GM12878 (cell line): ENCODE data around the gene GNAL. TPM values are rescaled to one million over a fixed set of nuclear protein-coding genes. Genes with fewer than 3 reads are reported as not detected.

Source experiments
- BHLHE40 ChIP-seq, 2 experiments: fragments of 450-650 bp in 1 of 2; IDR thresholded peaks; 2 replicates each; pipeline ENCODE4 v1.6.1; 2011 to 2017; ENCODE audit warnings: low read depth in 2 of 2, borderline replicate concordance in 1 of 2, improper control_type of control experiment in 1 of 2, low read length in 1 of 2, mild to moderate bottlenecking in 1 of 2
- BMI1 ChIP-seq: fragments of 450-650 bp; IDR thresholded peaks from 2 replicates; pipeline ENCODE4 v1.6.1; 2016; ENCODE audit warnings: mild to moderate bottlenecking, moderate library complexity, borderline replicate concordance
- CBX5 ChIP-seq: sonication (generic); IDR thresholded peaks from 2 replicates; pipeline ENCODE4 v1.6.1; 2016; ENCODE audit warnings: low read depth, moderate library complexity, mild to moderate bottlenecking, inconsistent platforms
- CEBPZ ChIP-seq: fragments of 150-350 bp; IDR thresholded peaks from 2 replicates; pipeline ENCODE4 v1.6.1; 2016; ENCODE audit warnings: low read depth, low read length
- CHD2 ChIP-seq: IDR thresholded peaks from 2 replicates; pipeline ENCODE4 v1.6.1; 2011; ENCODE audit warnings: low read depth, low read length, improper control_type of control experiment, borderline replicate concordance
- ESRRA ChIP-seq: IDR thresholded peaks from 2 replicates; pipeline ENCODE4 v1.6.1; 2012; ENCODE audit warnings: mild to moderate bottlenecking, low read length, improper control_type of control experiment
- IRF4 ChIP-seq: IDR thresholded peaks from 2 replicates; pipeline ENCODE4 v1.6.1; 2011; ENCODE audit warnings: low read depth, low read length
- KDM1A ChIP-seq: fragments of 200-600 bp; sonication (generic); IDR thresholded peaks from 2 replicates; pipeline ENCODE4 v1.6.1; 2016; ENCODE audit warnings: borderline replicate concordance
- KLF5 ChIP-seq: fragments of 450-650 bp; IDR thresholded peaks from 2 replicates; pipeline ENCODE4 v1.6.1; 2014; ENCODE audit warnings: mild to moderate bottlenecking; ENCODE audit not compliant: partially characterized antibody
- LARP7 ChIP-seq: fragments of 450-650 bp; IDR thresholded peaks from 2 replicates; pipeline ENCODE4 v1.6.1; 2017; ENCODE audit warnings: mild to moderate bottlenecking
- MAX ChIP-seq: IDR thresholded peaks from 2 replicates; pipeline ENCODE4 v1.6.1; 2012; ENCODE audit warnings: low read depth, low read length, improper control_type of control experiment
- NFIC ChIP-seq: IDR thresholded peaks from 2 replicates; pipeline ENCODE4 v1.6.1; 2012; ENCODE audit warnings: low read depth, mild to moderate bottlenecking, inconsistent platforms, low read length, moderate library complexity
- NR2C2 ChIP-seq: IDR thresholded peaks from 2 replicates; pipeline ENCODE4 v1.6.1; 2011; ENCODE audit warnings: borderline replicate concordance, low read depth; ENCODE audit not compliant: control insufficient read depth, insufficient read length
- NR2F1 ChIP-seq: fragments of 450-650 bp; conservative IDR thresholded peaks from 2 replicates; pipeline ENCODE4 v1.6.1; 2017; ENCODE audit warnings: mild to moderate bottlenecking
- POLR2A ChIP-seq: IDR thresholded peaks from 2 replicates; pipeline ENCODE4 v1.6.1; 2011; ENCODE audit warnings: low read depth, mild to moderate bottlenecking, low read length
- RAD51 ChIP-seq: fragments of 450-650 bp; IDR thresholded peaks from 2 replicates; pipeline ENCODE4 v1.6.1; 2016; ENCODE audit warnings: moderate library complexity, mild to moderate bottlenecking, inconsistent platforms
- RFX5 ChIP-seq: IDR thresholded peaks from 2 replicates; pipeline ENCODE4 v1.6.1; 2011; ENCODE audit warnings: low read depth, low read length, improper control_type of control experiment
- SMAD1 ChIP-seq: fragments of 450-650 bp; IDR thresholded peaks from 2 replicates; pipeline ENCODE4 v1.6.1; 2018; ENCODE audit warnings: mild to moderate bottlenecking, low read depth; ENCODE audit not compliant: partially characterized antibody
- SPI1 ChIP-seq: IDR thresholded peaks from 2 replicates; pipeline ENCODE4 v1.6.1; 2011; ENCODE audit warnings: low read depth, mild to moderate bottlenecking, low read length, moderate library complexity, borderline replicate concordance; ENCODE audit not compliant: insufficient read depth
- SUZ12 ChIP-seq: fragments of 200-600 bp; sonication (generic); IDR thresholded peaks from one replicate; pipeline ENCODE4 v1.6.1; 2018; ENCODE audit warnings: antibody characterized with exemption, mild to moderate bottlenecking; ENCODE audit not compliant: unreplicated experiment
- TCF7 ChIP-seq: IDR thresholded peaks from 2 replicates; pipeline ENCODE4 v1.6.1; 2014; ENCODE audit warnings: antibody characterized with exemption, borderline replicate concordance
- YBX1 ChIP-seq: fragments of 450-650 bp; IDR thresholded peaks from 2 replicates; pipeline ENCODE4 v1.6.1; 2016; ENCODE audit warnings: antibody characterized with exemption
- ZBTB4 ChIP-seq: fragments of 450-650 bp; formaldehyde crosslinking; IDR thresholded peaks from 2 replicates; pipeline ENCODE4 v1.4.0; 2022; ENCODE audit warnings: mild to moderate bottlenecking, moderate library complexity
- ZNF274 ChIP-seq: IDR thresholded peaks from one replicate; pipeline ENCODE4 v1.8.0; 2011; ENCODE audit not compliant: insufficient read length, insufficient read depth
- ZNF384 ChIP-seq: IDR thresholded peaks from 2 replicates; pipeline ENCODE4 v1.6.1; 2012; ENCODE audit warnings: low read depth, mild to moderate bottlenecking, low read length, improper control_type of control experiment, borderline replicate concordance
- ZSCAN29 ChIP-seq: fragments of 450-650 bp; IDR thresholded peaks from 2 replicates; pipeline ENCODE4 v1.6.1; 2017; ENCODE audit warnings: mild to moderate bottlenecking, moderate library complexity
- polyA plus RNA-seq, 11 experiments: library from polyadenylated mRNA; depleted of rRNA in 4 of 11; unstranded in 6 of 11; stranded (reverse) in 5 of 11; fragments of >200 nt; fragmentation: Nextera tagmentation in 4 of 11; fragmentation: Illumina TruSeq in 1 of 11; extraction: Ambion mirVana in 4 of 11; extraction: Trizol in 1 of 11; gene quantifications; 1 replicate in 1 of 11; 2 replicates in 10 of 11; pipeline versions ENCODE4 v1.2.1 to v1.2.3, GENCODE V29; 2011 to 2016; ENCODE audit warnings: inconsistent platforms in 2 of 11, missing spikeins in 2 of 11, low read depth in 1 of 11
- total RNA-seq, 4 experiments: library from RNA; depleted of rRNA in 3 of 4; stranded (reverse); fragments of >200 nt in 3 of 4; fragmentation: Illumina TruSeq in 1 of 4; extraction: Trizol in 1 of 4; gene quantifications; 2 replicates each; pipeline versions ENCODE4 v1.2.1 to v1.2.3, GENCODE V29; 2013 to 2021

The GNAL gene
- total and polyA plus RNA-seq, 10 of the 15 experiments (the other 5 are each of a cell fraction or from before 2014, with no cell fraction given), result 0.02 to 0.39 (median 0.05) TPM; not detected in 5

GRCh38 chr18:11851146-11851805, 162.2 kb downstream of the GNAL start, which contains the start of gene CHMP1B (continued):
- no peak for TF ChIP-seq CEBPZ
- peak; percentile 60 for TF ChIP-seq SMAD1
- TF ChIP-seq CBX5, result no peak
- TF ChIP-seq TCF7, result no peak
- peak; percentile 67 to 68 for TF ChIP-seq BHLHE40 (IDR thresholded peaks at IDR 0.05; ENCODE audit: borderline replicate concordance in 1 of 2, low read depth in 2 of 2, low read length in 1 of 2)
- TF ChIP-seq ZBTB4 (CRISPR knock-in tag), result no peak
- TF ChIP-seq YBX1, result no peak
- TF ChIP-seq ZNF274, result no peak
- 0 out of 2 replicates have a peak, but pooled peaks have one; percentile 29 for TF ChIP-seq MAX
- TF ChIP-seq POLR2A, result peak; percentile 88
- no peak for TF ChIP-seq BMI1
- no peak for TF ChIP-seq ZNF384
- peak; percentile 87 for TF ChIP-seq KLF5
- peak; percentile 51 for TF ChIP-seq NR2F1
- TF ChIP-seq NR2C2, result no peak
- TF ChIP-seq KDM1A, result no peak
- TF ChIP-seq RFX5, result 0 out of 2 replicates have a peak, but pooled peaks have one; percentile 39
- peak; percentile 36; the same call in 1 of the 2 replicates for TF ChIP-seq NFIC
- peak; percentile 94 for TF ChIP-seq SPI1
- peak; percentile 72; the same call in 1 of the 2 replicates for TF ChIP-seq CHD2
- no peak; the same call in none of the 2 replicates for TF ChIP-seq LARP7
- no peak for TF ChIP-seq SUZ12
- TF ChIP-seq RAD51, result no peak
- no peak for TF ChIP-seq ZSCAN29
- TF ChIP-seq ESRRA, result peak; percentile 49; the same call in 1 of the 2 replicates
- 0 out of 2 replicates have a peak, but pooled peaks have one; percentile 61 for TF ChIP-seq IRF4
